H1 (cell line): ENCODE data around the gene ZNF831. TPM values are rescaled to one million over a fixed set of nuclear protein-coding genes. Genes with fewer than 3 reads are reported as not detected.

Source experiments
- BACH1 ChIP-seq: IDR thresholded peaks from 2 replicates; pipeline ENCODE4 v1.6.1; 2012; ENCODE audit warnings: low read length, improper control_type of control experiment
- polyA plus RNA-seq, 7 experiments: library from polyadenylated mRNA; depleted of rRNA in 3 of 7; stranded (reverse) in 5 of 7; unstranded in 2 of 7; fragments of >200 nt in 5 of 7; fragments of 200-250 nt in 2 of 7; gene quantifications; 1 replicate in 5 of 7; 2 replicates in 1 of 7; 4 replicates in 1 of 7; pipeline versions ENCODE4 v1.2.1 to v1.2.3, GENCODE V29; 2011 to 2013; ENCODE audit warnings: missing spikeins in 2 of 7, mixed read lengths in 2 of 7
- total RNA-seq: library from RNA; stranded (reverse); fragmentation: NEBNext Ultra II Directional; extraction: Animal tissue kit (Norgen Biotek cat#: 25700); gene quantifications from 2 replicates; pipeline ENCODE4 v1.2.1, GENCODE V29; 2021

The ZNF831 gene
- total and polyA plus RNA-seq, 2 of the 8 experiments (the other 6 are each of a cell fraction or from before 2014, with no cell fraction given), result not detected

GRCh38 chr20:59194023-59194935 is 30.7 kb downstream of the ZNF831 start (continued):
- TF ChIP-seq BACH1, result no peak
